Measurements from ENCODE around the gene M1AP. TPM values are rescaled to one million over a fixed set of nuclear protein-coding genes. Genes with fewer than 3 reads are reported as not detected.
"Not testable (repeated sequence)": the region's sequence is repeated elsewhere in the genome, so short reads cannot be mapped to it uniquely, and the experiment has no call there.

M1AP gene
- total RNA-seq, 1 donor from 2014 or later = 0.77 TPM

- Mint-ChIP-seq H3K4me1 (no peaks in the 10 kb centered on the region), H3K27ac (ENCODE audit: unreplicated experiment) (no peak overlapping the region), H3K9me3 (no peaks in the 10 kb centered on the region), H3K36me3 (ENCODE audit: low read depth) (no peaks in the 10 kb centered on the region), H3K27me3 (ENCODE audit: low read depth) (peaks cover 29% of the 10 kb centered on the region), H3K4me3 (no peak overlapping the region)
- TF ChIP-seq CTCF (conservative IDR thresholded peaks at IDR 0.05) = no peak
- no peak for DNase-seq (ENCODE audit: low read depth, low spot score)
These were observed 8.6 kb downstream of the M1AP start for GRCh38 chr2:74639550-74639949.

GRCh38 chr2:74632939-74633312 is 15.2 kb downstream of the M1AP start:
- H3K4me1 Mint-ChIP-seq = peaks cover 4% of the 10 kb centered on the region
- H3K36me3 Mint-ChIP-seq (ENCODE audit: low read depth) = no peaks in the 10 kb centered on the region
- peaks cover 25% of the 10 kb centered on the region for H3K27me3 Mint-ChIP-seq (ENCODE audit: low read depth)
- no peaks in the 10 kb centered on the region for H3K9me3 Mint-ChIP-seq
- H3K4me3 Mint-ChIP-seq = no peak overlapping the region
- no peak for TF ChIP-seq CTCF (conservative IDR thresholded peaks at IDR 0.05)
- no peak overlapping the region for H3K27ac Mint-ChIP-seq (ENCODE audit: unreplicated experiment)
- no peak for DNase-seq (ENCODE audit: low read depth, low spot score)

- Mint-ChIP-seq H3K4me3 (no peak overlapping the region), H3K27me3 (ENCODE audit: low read depth) (peaks cover 25% of the 10 kb centered on the region), H3K36me3 (ENCODE audit: low read depth) (no peaks in the 10 kb centered on the region), H3K9me3 (no peaks in the 10 kb centered on the region), H3K27ac (ENCODE audit: unreplicated experiment) (no peak overlapping the region), H3K4me1 (peaks cover 4% of the 10 kb centered on the region)
- TF ChIP-seq CTCF (conservative IDR thresholded peaks at IDR 0.05) = no peak
- no peak for DNase-seq (ENCODE audit: low read depth, low spot score)
These were observed 15.8 kb downstream of the M1AP start for GRCh38 chr2:74632209-74632938.

- H3K4me3 Mint-ChIP-seq; H3K27ac Mint-ChIP-seq (ENCODE audit: unreplicated experiment); H3K4me1 Mint-ChIP-seq; H3K36me3 Mint-ChIP-seq (ENCODE audit: low read depth); DNase-seq (ENCODE audit: low read depth, low spot score); H3K9me3 Mint-ChIP-seq; H3K27me3 Mint-ChIP-seq (ENCODE audit: low read depth): not testable (repeated sequence)
These were observed 17.7 kb downstream of the M1AP start for GRCh38 chr2:74630454-74630853.

GRCh38 chr2:74628538-74629105 is 19.5 kb downstream of the M1AP start:
- no peaks in the 10 kb centered on the region for H3K9me3 Mint-ChIP-seq
- H3K27me3 Mint-ChIP-seq (ENCODE audit: low read depth) = no peaks in the 10 kb centered on the region
- no peak overlapping the region for H3K4me3 Mint-ChIP-seq
- H3K4me1 Mint-ChIP-seq = peaks cover 4% of the 10 kb centered on the region
- no peaks in the 10 kb centered on the region for H3K36me3 Mint-ChIP-seq (ENCODE audit: low read depth)
- TF ChIP-seq CTCF (conservative IDR thresholded peaks at IDR 0.05) = no peak
- DNase-seq (ENCODE audit: low read depth, low spot score) = no peak
- H3K27ac Mint-ChIP-seq (ENCODE audit: unreplicated experiment) = no peak overlapping the region

- Mint-ChIP-seq H3K9me3 (no peaks in the 10 kb centered on the region), H3K36me3 (ENCODE audit: low read depth) (no peaks in the 10 kb centered on the region), H3K27me3 (ENCODE audit: low read depth) (no peaks in the 10 kb centered on the region), H3K4me1 (no peaks in the 10 kb centered on the region), H3K27ac (ENCODE audit: unreplicated experiment) (no peak overlapping the region), H3K4me3 (no peak overlapping the region)
- DNase-seq (ENCODE audit: low read depth, low spot score) = no peak
- TF ChIP-seq CTCF (conservative IDR thresholded peaks at IDR 0.05) = no peak
These were observed 22.3 kb downstream of the M1AP start for GRCh38 chr2:74625658-74626425.

Measured in neural crest cell (in vitro differentiated cells).